Skeletal muscle satellite cell (primary cell): ENCODE data around the gene COL18A1.

ENCODE experiments used
- H3K27me3 ChIP-seq: 2 replicates; pipeline ENCODE4 v1.7.0; 2013; ENCODE audit warnings: low read length; ENCODE audit not compliant: control insufficient read depth, insufficient read depth
- H3K36me3 ChIP-seq: 2 replicates; pipeline ENCODE4 v1.7.0; 2013; ENCODE audit warnings: mild to moderate bottlenecking, control low read depth, low read length; ENCODE audit not compliant: insufficient read depth
- H3K4me1 ChIP-seq: 2 replicates; pipeline ENCODE4 v1.7.0; 2013; ENCODE audit warnings: low read length; ENCODE audit not compliant: control insufficient read depth, insufficient read depth
- H3K4me2 ChIP-seq: 2 replicates; pipeline ENCODE4 v1.7.0; 2013; ENCODE audit warnings: mild to moderate bottlenecking, low read length
- H3K4me3 ChIP-seq: 2 replicates; pipeline ENCODE4 v1.7.0; 2013; ENCODE audit warnings: low read length
- H3K9ac ChIP-seq: 2 replicates; pipeline ENCODE4 v1.7.0; 2013; ENCODE audit warnings: mild to moderate bottlenecking, low read depth, low read length, moderate library complexity
- H3K9me3 ChIP-seq: replicated peaks from 2 replicates; pipeline ENCODE4 v1.7.0; 2013; ENCODE audit warnings: mild to moderate bottlenecking, control low read depth, low read length

COL18A1 gene

DNA sequence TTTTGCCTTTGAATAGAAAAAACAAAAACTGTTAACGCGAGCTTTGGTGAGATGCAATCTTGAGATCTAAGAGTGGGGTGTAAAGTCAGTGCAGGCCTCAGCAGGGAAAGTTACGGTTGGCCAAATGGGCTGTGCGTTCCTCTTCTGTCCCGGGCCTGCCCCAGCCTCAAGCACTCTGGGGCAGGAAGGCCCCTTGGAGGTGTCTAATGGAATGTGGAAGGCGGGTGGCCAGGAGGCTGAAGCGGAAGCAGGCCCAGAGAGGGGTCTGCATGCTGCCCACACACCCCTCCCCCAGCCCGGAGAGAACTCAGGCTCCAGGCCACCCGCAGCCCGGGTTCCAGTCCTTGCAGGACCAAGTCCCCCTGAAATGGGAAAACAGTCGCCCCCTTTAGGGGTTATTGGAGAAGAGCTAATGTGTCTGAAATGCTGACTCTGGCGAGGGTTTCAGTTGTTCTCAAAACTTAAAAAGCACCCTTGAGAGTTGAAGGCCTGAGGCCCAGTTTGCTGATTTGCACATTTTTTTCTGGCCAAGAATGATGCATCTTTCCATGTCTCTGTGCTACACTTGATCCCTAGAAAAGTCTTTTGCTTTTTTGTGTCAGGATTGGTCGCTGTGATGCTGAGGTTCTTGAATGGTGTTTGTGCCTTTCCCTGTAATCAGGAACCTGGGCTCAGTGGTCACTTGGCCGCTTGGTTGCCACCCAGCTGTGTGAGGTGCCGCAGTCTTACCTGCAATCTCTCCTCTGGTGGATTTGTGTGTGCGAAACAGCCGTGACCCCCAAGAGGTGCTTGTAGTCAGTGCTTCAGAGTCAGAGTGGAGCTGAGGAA, 2.0 kb downstream of the COL18A1 start:
- peaks cover 13% of the 10 kb centered on the region for H3K27me3 ChIP-seq
- H3K36me3 ChIP-seq, result no peaks in the 10 kb centered on the region
- no peak overlapping the region for H3K4me3 ChIP-seq
- H3K9me3 ChIP-seq, result no peaks in the 10 kb centered on the region
- no peak overlapping the region for H3K9ac ChIP-seq
- H3K4me2 ChIP-seq, result no peak overlapping the region
- peaks cover 29% of the 10 kb centered on the region for H3K4me1 ChIP-seq

DNA sequence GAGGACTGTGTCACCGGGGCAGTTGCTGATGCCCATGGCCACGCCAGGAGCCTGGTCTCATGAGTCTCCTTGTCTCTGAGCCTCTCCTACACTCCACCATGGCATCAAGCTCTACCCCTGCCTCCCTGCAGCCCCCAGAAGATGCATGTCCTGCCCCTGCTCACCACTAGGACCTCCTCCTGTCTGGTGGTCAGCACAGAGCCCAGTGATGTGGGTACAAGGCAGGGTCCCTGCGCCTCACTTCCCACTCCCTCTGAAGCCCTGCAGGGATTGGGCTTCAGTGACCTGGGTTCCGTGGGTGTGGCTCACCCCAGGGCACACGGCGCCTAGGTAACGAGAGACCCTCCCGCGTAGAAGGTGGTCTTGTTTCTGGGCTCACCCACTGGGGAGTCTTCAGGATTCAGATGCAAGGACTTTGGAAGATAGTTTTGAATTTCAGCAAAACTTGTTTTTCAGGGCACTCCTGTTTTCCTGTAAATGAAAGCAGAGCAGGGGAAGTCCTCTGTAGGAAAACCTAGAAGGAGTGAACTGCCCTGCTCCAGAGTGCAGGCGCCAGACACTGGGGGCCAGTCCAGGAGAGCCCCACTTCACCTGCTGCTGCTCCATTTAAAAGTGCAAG, 2.8 kb downstream of the COL18A1 start:
- H3K4me1 ChIP-seq, result peaks cover 29% of the 10 kb centered on the region
- H3K9me3 ChIP-seq, result no peaks in the 10 kb centered on the region
- H3K36me3 ChIP-seq, result no peaks in the 10 kb centered on the region
- H3K27me3 ChIP-seq, result peaks cover 9% of the 10 kb centered on the region
- no peak overlapping the region for H3K4me2 ChIP-seq
- no peak overlapping the region for H3K4me3 ChIP-seq
- no peak overlapping the region for H3K9ac ChIP-seq

GRCh38 chr21:45408271-45408791, 3.4 kb downstream of the COL18A1 start:
- peaks cover 3% of the 10 kb centered on the region for H3K27me3 ChIP-seq
- no peak overlapping the region for H3K4me2 ChIP-seq
- H3K4me1 ChIP-seq, result peaks cover 29% of the 10 kb centered on the region
- no peak overlapping the region for H3K9ac ChIP-seq
- no peak overlapping the region for H3K4me3 ChIP-seq
- H3K9me3 ChIP-seq, result no peaks in the 10 kb centered on the region
- no peaks in the 10 kb centered on the region for H3K36me3 ChIP-seq

- Histone ChIP-seq H3K4me2 (no peak overlapping the region), H3K9ac (no peak overlapping the region), H3K9me3 (no peaks in the 10 kb centered on the region), H3K4me3 (no peak overlapping the region), H3K4me1 (peaks cover 29% of the 10 kb centered on the region), H3K36me3 (no peaks in the 10 kb centered on the region), H3K27me3 (no peaks in the 10 kb centered on the region)
These were observed 3.9 kb downstream of the COL18A1 start for GRCh38 chr21:45408801-45409261.

DNA sequence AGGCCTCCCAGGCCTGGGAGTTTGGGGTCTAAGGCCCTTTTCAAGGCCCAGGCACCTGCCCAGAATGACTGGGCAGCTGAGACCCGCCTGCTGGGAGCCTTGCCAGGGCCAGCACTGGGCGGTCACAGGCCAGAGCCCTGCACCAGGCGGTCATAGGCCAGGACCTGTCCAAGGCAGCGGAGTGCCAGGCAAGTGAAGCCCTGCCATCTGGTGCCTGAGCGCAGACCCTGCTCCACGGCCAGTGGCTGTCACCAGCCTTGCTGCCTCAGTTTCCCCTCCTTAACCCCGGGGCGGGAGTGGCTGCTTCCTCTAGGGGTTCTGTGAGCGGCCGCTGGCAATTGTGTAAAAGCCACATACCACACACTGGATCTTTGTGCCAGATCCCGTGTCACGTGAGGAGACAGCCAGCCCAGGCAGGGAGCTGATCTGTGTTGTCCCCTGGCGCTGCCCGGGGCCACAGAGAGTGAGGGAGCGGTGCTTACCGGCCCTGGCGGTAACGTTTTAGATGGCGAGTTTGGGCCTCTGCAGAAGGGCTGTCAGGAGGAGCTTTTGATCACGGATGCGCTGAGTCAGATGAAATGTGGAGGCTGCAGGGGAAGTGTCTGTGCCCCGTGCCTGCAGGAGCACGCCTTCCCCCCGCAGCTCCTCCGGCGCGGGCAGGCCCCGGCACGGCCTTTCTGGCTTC, 4.6 kb downstream of the COL18A1 start:
- no peaks in the 10 kb centered on the region for H3K9me3 ChIP-seq
- H3K4me2 ChIP-seq, result peak overlapping the region; percentile 69
- peak overlapping the region; percentile 6 for H3K9ac ChIP-seq
- no peaks in the 10 kb centered on the region for H3K27me3 ChIP-seq
- peak overlapping the region; percentile 7 for H3K4me3 ChIP-seq
- H3K36me3 ChIP-seq, result no peaks in the 10 kb centered on the region
- peaks cover 23% of the 10 kb centered on the region for H3K4me1 ChIP-seq

DNA sequence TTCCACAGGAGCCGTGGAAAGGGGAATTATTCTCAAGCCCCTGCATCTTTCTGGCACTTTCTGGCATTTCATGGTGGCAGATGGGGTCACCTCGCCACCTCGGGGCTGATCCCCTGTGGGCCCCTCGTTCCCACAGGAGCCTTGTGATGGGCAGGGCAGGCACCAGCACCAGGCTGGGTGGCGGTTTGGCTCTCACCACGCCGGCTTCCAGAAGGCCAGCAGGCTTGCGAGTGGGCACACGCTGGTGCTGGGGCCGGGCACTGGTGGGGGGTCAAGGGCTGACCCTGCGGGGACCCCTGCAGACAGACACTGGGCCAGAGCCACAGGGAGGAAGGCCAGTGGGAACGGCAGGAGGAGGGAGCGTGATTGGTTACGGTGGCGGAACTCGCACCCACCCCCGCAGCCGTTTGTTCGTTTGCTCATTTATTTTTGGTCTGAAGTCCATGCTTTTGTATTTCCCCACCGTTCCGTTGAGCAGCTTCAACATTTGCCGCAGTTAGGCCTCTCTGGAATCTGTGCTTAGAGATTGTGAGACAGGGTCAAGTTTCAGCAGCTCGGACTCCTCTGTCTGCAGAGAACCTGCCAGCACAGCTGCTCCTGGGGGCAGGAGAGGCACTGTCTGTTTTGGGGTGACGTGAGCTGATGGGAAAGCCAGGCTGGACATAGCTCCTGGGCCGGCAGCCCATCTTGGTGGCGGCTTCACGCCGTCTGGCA, 5.3 kb downstream of the COL18A1 start:
- Histone ChIP-seq H3K36me3 (no peaks in the 10 kb centered on the region), H3K4me1 (peaks cover 22% of the 10 kb centered on the region), H3K27me3 (no peaks in the 10 kb centered on the region), H3K9ac (peak overlapping the region; percentile 6), H3K4me2 (peak overlapping the region; percentile 69), H3K9me3 (no peaks in the 10 kb centered on the region), H3K4me3 (peak overlapping the region; percentile 7)

DNA sequence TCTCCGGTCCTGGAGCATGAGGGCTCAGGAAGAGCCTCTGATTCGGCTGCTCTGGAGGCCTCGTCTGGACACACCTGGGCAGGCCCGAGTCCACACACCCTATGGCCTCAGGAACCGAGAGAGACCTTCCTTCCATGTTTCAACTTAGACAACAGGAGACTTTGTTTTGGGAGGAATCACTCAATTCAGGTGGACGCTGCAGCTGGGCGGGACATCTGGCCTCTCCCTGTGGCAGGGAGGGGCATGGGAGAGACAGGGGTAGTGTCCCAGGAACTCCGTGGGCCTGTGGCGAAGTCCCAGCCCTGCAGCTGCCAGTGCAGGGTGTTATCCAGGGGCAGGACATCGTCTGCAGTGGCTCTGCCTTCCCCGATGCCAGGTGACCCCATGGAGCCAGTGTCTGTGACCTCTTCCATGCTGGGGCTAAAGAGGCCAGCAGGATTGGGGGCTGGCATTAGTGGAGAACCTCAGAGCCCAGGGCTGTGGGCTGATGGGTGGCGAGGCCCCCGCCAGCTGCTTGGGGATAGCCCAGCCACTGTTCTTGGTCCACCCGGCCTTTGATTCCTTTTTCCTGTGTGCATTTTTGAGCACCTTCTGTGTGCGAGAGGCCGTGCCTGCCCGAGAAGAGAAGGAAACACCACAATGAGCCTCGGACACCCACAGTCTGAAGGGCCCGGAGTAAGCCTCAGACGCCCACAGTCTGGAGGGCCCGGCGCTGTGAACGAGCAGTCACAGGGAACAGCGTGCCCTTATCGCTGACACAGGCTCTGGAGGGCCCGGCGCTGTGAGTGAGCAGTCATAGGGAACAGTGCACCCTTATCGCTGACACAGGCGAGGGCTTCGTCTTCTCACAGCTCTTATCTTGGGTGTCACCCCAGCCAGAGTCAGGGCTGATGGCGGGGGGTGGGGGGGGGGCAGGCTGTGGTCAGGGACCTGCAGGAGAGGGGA, 6.2 kb downstream of the COL18A1 start:
- no peaks in the 10 kb centered on the region for H3K9me3 ChIP-seq
- H3K4me3 ChIP-seq, result no peak overlapping the region
- peaks cover 22% of the 10 kb centered on the region for H3K4me1 ChIP-seq
- no peaks in the 10 kb centered on the region for H3K27me3 ChIP-seq
- no peak overlapping the region for H3K4me2 ChIP-seq
- no peaks in the 10 kb centered on the region for H3K36me3 ChIP-seq
- no peak overlapping the region for H3K9ac ChIP-seq

DNA sequence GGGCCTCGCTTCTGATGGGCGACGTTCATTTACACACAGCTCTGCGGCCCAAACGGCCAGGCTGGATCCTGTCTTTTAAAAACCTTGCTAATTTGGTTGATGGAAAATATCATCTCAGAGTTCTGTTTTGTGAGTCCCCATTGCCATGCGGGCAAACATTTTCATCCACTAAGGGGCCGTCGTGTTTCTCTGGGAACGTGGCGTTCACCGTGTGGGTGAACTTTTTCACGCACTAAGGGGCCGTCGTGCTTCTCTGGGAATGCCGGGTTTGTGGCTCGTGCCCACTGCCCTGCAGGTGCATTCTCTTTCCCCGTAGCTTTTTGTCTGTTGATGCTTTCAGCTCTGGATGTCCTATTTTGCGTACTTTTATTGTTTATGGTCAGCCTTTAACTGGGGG, 6.8 kb downstream of the COL18A1 start:
- no peak overlapping the region for H3K4me3 ChIP-seq
- H3K9ac ChIP-seq, result no peak overlapping the region
- peaks cover 18% of the 10 kb centered on the region for H3K4me1 ChIP-seq
- no peaks in the 10 kb centered on the region for H3K9me3 ChIP-seq
- no peaks in the 10 kb centered on the region for H3K27me3 ChIP-seq
- H3K4me2 ChIP-seq, result no peak overlapping the region
- no peaks in the 10 kb centered on the region for H3K36me3 ChIP-seq

DNA sequence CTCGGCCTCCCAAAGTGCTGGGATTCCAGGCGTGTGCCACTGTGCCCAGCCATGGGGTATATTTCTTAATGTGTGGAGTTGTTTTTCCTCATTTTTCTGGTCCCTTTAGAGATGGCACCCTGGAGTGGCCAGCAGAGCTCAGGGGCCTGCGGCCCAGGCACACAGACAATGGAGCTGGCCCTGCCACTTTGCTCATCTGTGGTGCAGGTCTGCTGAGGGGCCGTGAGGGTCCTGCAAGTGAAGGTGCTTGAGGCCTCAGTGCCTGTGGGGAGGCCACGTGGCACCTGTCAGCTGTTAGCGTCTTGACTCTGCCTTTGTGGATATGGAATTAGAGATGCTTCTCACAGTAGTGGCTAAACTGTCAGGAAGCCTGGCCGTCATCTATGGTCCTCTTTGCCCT, 7.5 kb downstream of the COL18A1 start:
- H3K4me3 ChIP-seq, result no peak overlapping the region
- H3K9ac ChIP-seq, result no peak overlapping the region
- H3K36me3 ChIP-seq, result no peaks in the 10 kb centered on the region
- H3K27me3 ChIP-seq, result peaks cover 3% of the 10 kb centered on the region
- H3K9me3 ChIP-seq, result no peaks in the 10 kb centered on the region
- peaks cover 22% of the 10 kb centered on the region for H3K4me1 ChIP-seq
- H3K4me2 ChIP-seq, result no peak overlapping the region

DNA sequence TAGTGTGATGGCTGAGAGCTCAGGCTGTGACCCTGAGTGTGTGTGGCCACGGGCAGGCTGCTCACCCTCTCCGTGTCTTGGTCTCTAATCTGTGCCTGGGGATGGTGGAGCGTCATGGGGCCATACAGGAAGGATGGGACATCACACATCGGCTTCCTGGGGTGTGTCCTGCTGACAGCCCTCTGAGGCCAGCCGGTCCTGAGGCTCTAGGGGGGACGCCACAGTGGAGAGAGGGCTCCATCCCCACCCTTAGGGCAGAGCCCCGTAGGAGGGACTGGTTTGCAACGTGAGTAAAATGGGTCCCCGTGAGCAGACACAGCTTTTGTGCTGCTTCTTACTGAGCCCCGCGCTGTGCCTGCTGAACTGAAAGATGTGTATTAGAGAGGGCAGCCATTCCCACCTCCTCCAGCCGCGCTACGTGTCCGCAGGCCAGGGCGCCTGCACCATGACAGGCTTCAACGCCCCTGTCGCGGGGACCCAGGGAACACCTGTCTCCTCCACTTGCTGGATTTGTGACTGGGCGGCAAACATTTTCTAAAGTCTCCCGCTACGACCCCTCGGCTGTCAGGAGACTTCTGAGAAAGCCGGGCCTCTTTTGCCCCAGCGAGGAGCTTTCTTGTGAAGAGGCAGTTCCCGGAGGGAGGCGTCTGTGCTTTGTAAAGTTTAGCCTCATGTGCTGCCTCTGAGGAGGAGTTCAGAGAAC, 8.1 kb downstream of the COL18A1 start:
- H3K9ac ChIP-seq, result no peak overlapping the region
- peaks cover 3% of the 10 kb centered on the region for H3K27me3 ChIP-seq
- no peak overlapping the region for H3K4me2 ChIP-seq
- H3K4me3 ChIP-seq, result no peak overlapping the region
- no peaks in the 10 kb centered on the region for H3K9me3 ChIP-seq
- H3K4me1 ChIP-seq, result peaks cover 27% of the 10 kb centered on the region
- no peaks in the 10 kb centered on the region for H3K36me3 ChIP-seq
